ENCODE results near the gene MT1F.

DNA sequence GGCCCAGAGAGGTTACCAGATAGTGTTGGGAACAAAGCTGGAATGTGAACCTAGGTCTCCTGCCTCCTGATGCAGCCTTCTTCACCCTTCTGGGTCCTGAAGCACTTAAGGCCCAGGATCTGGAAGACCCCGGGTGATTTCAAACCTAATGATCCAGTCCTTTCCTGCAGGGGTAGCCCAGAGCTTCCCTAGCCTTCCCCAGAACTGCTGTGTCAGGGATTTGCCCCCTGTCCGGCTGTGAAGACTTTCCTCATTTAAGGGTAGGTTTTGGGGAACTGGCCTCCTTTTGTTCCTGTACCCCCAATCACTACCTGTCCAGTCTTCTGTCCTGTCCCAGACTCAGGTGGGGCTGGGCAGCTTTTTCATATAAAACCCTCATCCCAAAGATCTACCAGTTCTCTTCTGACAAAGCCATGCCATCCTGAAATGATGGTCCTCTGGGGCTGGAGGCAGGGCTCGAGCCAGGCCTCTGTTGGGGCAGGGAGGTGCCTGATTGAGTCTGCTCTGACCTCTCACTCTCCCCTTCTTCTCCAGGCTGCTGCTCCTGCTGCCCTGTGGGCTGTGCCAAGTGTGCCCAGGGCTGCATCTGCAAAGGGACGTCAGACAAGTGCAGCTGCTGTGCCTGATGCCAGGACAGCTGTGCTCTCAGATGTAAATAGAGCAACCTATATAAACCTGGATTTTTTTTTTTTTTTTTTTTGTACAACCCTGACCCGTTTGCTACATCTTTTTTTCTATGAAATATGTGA, 25.8 kb downstream of the MT1F start:
- no peak for TF ChIP-seq GATA2 (IDR thresholded peaks at IDR 0.05; ENCODE audit: low read depth, low read length)
- no peak for TF ChIP-seq GATA3 (IDR thresholded peaks at IDR 0.05; ENCODE audit: low read depth, low read length)
